Lower leg skin (tissue), 4 donors: Measurements from ENCODE around the gene LMOD1. TPM values are rescaled to one million over a fixed set of nuclear protein-coding genes. Genes with fewer than 3 reads are reported as not detected.

ENCODE experiments used
- DNase-seq, 2 donors: peaks; one replicate each; pipeline ENCODE4 v3.0.0-alpha.2; 2019; ENCODE audit warnings: low spot score in 2 of 2
- H3K4me3 ChIP-seq: fragments of 200-600 bp; sonication (generic); 2 replicates; pipeline ENCODE4 v1.5.1; 2017; ENCODE audit warnings: mild to moderate bottlenecking, low read depth; ENCODE audit not compliant: poor library complexity, severe bottlenecking
- POLR2A ChIP-seq, 2 donors: fragments of 450-650 bp; IDR thresholded peaks; one replicate each; pipeline ENCODE4 v1.6.1; 2016 to 2017; ENCODE audit warnings: antibody characterized with exemption in 2 of 2, mild to moderate bottlenecking in 1 of 2, moderate library complexity in 1 of 2
- WGBS, 2 donors: methylation state at CpG; one replicate each; pipeline ENCODE4 v1.1.5; 2018; 5-methylcytosine and 5-hydroxymethylcytosine counted together
- intact Hi-C: fragments of 100-400 bp; cut with DNase I; formaldehyde crosslinking; loops from one replicate; pipeline ENCODE4 v1.15.0; 2023; ENCODE audit warnings: low total_unique reads
- total RNA-seq, 4 donors: library from RNA; depleted of rRNA; stranded (reverse); fragments of >200 nt; gene quantifications; one replicate each; pipeline ENCODE4 v1.1.0, GENCODE V29; 2016
- TF ChIP-seq, protein P1 (sequence below), 3 donors: fragments of 450-650 bp; IDR thresholded peaks; one replicate each; pipeline ENCODE4 v1.5.1; 2016; ENCODE audit warnings: antibody characterized with exemption in 3 of 3, mild to moderate bottlenecking in 3 of 3, moderate library complexity in 2 of 3

Gene LMOD1
- total RNA-seq, 4 donors from 2014 or later, result 11.2 to 56.7 (median 23.4) TPM

DNA sequence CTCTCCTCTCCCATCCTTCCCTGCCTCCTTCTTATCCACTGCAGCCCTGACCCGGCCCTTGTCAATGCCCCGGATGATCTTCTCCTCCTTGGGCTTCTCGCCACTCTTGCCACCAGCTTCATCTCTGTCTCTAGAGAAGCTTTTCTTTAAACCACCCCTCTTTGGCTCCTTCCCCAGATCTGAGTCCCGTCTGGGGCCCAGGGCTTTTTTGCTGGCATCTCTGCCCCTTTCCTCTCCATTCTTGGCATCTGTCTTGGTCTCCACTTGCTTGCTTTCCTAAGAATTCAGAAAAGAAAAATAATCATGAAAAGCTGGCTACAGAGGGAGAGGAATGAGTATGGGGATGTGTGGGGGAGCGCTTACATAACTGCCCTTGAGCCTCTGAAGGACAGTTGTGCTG, 45.9 kb downstream of the LMOD1 start:
- 67 to 69% methylated on average over 5 of the region's 5 CpGs for WGBS, 2 donors
- intact Hi-C loops, result no loop called here

DNA sequence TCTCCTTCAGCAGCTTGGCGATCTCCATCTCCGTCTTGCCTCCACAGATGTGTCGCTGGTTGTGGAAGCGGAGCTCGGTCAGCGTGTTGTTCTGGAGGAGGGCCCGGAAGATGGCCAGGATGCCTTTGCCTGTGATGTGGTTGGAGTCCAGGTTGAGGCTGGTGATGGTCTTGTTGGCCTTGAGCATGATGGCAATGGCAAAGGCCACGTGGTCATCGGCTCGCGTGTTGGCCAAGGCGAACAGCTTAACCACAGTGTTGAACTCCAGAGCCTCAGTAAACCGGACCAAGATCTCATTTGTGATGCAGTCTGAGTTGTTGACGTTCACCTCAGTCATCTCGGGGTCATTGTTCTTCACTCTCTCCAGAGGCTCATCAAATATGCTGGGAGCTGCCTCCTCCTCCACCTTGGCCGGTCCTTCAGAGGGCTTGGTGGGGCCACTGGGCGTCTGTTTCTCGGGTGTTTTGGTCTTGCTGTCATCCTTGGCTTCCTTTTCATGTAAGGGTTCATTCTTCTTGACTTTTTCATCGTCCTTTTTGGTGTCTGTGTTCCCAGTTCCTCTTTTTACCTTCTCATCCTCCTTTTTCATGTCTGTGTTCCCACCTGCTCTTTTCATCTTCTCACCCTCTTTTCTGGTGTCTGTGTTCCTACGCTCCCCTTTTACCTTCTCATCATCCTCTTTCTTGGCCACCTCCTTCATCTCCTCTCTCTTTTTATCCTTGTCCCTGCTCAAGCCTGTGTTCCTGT, 46.5 kb downstream of the LMOD1 start:
- 93 to 94% methylated on average over 20 of the region's 20 CpGs for WGBS, 2 donors
- no peak overlapping the region for H3K4me3 ChIP-seq
- no peak for DNase-seq
- TF ChIP-seq, protein P1, sequence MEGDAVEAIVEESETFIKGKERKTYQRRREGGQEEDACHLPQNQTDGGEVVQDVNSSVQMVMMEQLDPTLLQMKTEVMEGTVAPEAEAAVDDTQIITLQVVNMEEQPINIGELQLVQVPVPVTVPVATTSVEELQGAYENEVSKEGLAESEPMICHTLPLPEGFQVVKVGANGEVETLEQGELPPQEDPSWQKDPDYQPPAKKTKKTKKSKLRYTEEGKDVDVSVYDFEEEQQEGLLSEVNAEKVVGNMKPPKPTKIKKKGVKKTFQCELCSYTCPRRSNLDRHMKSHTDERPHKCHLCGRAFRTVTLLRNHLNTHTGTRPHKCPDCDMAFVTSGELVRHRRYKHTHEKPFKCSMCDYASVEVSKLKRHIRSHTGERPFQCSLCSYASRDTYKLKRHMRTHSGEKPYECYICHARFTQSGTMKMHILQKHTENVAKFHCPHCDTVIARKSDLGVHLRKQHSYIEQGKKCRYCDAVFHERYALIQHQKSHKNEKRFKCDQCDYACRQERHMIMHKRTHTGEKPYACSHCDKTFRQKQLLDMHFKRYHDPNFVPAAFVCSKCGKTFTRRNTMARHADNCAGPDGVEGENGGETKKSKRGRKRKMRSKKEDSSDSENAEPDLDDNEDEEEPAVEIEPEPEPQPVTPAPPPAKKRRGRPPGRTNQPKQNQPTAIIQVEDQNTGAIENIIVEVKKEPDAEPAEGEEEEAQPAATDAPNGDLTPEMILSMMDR (IDR thresholded peaks at IDR 0.05), result no peak
- TF ChIP-seq POLR2A (IDR thresholded peaks at IDR 0.05), result no peak
- intact Hi-C loops, result no loop called here

More for the DNA sequence above, 45.9 kb downstream of the LMOD1 start:
- no peak for DNase-seq
- no peak overlapping the region for H3K4me3 ChIP-seq
- no peak for TF ChIP-seq POLR2A (IDR thresholded peaks at IDR 0.05)
- TF ChIP-seq, protein P1 (IDR thresholded peaks at IDR 0.05), result no peak

DNA sequence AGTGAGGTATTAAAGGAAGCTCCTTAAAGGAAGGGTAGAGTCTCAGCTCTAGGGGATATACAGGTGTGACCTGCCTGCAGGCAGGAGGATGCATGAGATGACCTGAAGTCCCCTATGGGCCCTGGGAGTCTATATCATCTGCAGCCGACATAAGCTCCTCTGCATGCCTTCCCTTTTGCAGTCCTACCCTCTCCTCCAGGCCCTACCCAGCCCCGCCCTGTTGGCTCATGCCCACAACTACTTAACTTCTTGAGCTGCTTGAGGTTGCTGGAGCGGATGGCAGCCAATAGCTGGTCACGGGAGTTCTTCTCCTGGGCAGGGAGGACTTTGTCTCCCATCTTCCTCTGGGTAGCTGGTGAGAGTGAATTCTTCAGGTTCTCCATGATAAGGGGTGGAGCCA, 47.4 kb downstream of the LMOD1 start:
- intact Hi-C loops, result no loop called here
- no peak for DNase-seq
- H3K4me3 ChIP-seq, result no peak overlapping the region
- WGBS, 2 donors, result 46 to 48% methylated on average over 4 of the region's 4 CpGs
- TF ChIP-seq, protein P1 (IDR thresholded peaks at IDR 0.05), result no peak

DNA sequence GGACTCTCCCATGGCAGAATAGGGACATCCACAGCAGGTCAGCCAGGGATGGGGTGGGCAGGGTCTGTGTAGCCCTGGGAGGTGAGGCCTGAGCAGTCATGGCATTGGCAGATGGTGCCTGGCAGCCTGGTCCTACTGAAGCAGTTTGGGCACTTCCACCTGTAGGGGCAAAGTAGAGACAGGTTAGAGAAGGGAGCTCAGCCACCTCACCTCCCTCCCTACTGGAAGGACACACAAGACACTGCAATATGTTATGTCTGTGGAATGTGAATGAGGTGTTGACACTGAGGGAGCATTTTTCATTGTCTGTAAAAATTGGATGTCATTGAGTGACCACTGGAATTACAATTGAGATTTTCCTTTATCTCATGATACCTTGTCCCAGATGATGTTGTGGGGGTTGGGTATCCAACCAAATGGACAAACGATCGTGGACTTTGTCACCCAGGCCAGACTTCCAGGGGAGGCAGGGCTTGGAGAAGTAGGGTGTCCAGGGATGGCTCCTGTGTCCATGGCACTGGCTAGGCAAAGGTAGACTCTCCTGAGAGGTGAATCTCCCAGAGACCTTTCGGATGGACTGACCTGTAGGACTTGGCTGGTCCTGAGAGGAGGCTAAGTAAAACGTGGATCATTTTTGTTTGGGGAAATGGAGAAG, 48.0 kb downstream of the LMOD1 start:
- intact Hi-C loops, result no loop called here
- 76 to 78% methylated on average over 4 of the region's 4 CpGs for WGBS, 2 donors
- DNase-seq, result no peak
- H3K4me3 ChIP-seq, result no peak overlapping the region
- TF ChIP-seq, protein P1 (IDR thresholded peaks at IDR 0.05), result no peak
- TF ChIP-seq POLR2A (IDR thresholded peaks at IDR 0.05), result no peak

DNA sequence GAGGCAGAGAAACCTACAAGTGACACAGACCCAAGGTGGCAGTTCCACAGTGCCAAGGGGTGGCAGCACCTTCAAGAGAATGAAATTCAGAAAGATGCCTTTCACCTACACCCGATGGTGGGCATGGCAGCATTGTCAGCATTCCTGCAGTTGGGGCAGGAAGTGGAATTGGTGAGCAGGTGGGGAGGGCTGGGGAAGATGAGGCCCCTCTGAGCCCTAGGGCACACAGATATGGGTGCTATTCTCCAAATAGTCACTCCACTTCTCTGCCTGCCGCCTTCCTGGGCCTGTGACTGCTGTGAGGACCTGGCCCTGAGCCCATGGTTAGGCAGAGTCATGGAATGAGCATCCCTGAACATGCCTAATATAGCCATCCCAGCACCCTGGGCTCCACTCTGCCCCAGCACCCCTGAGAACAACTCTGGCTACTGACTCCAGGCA, 49.4 kb downstream of the LMOD1 start:
- no peak for DNase-seq
- 42 to 50% methylated on average over 2 of the region's 2 CpGs for WGBS, 2 donors
- H3K4me3 ChIP-seq, result no peak overlapping the region
- TF ChIP-seq, protein P1 (IDR thresholded peaks at IDR 0.05), result no peak
- no peak for TF ChIP-seq POLR2A (IDR thresholded peaks at IDR 0.05)
- intact Hi-C loops, result no loop called here
